Measurements from ENCODE around the gene GJA4. TPM values are rescaled to one million over a fixed set of nuclear protein-coding genes. Genes with fewer than 3 reads are reported as not detected.

Gene GJA4
- total and polyA plus RNA-seq, 2 donors (not counting 1 experiment from before 2014, with no cell fraction given): not detected

DNA sequence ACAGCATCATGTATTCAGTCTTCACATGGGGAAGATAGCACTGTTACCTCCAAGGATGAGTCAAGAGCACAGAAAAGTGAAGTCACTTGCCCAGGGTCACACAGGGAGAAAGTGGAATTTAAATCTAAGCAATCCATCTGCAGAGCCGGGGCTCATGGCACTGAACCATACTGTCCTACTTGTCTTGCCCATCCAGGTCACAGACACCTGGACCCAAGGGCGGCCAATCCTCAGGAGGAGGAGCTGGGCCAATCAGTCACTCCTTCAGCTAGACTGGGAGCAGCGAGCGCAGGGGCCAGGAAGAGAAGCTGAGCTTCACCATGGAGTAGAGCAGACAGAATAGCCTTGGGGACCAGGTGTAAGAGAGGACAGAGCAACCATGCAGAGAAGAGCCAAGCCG is 47.1 kb upstream of the GJA4 start:
- TF ChIP-seq, protein P1, sequence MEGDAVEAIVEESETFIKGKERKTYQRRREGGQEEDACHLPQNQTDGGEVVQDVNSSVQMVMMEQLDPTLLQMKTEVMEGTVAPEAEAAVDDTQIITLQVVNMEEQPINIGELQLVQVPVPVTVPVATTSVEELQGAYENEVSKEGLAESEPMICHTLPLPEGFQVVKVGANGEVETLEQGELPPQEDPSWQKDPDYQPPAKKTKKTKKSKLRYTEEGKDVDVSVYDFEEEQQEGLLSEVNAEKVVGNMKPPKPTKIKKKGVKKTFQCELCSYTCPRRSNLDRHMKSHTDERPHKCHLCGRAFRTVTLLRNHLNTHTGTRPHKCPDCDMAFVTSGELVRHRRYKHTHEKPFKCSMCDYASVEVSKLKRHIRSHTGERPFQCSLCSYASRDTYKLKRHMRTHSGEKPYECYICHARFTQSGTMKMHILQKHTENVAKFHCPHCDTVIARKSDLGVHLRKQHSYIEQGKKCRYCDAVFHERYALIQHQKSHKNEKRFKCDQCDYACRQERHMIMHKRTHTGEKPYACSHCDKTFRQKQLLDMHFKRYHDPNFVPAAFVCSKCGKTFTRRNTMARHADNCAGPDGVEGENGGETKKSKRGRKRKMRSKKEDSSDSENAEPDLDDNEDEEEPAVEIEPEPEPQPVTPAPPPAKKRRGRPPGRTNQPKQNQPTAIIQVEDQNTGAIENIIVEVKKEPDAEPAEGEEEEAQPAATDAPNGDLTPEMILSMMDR (conservative IDR thresholded peaks at IDR 0.05 in 1 of 2, IDR thresholded peaks at IDR 0.05 in 1 of 2; ENCODE audit: low read depth in 1 of 2, low read length in 2 of 2): no peak
- TF ChIP-seq EZH2 (IDR thresholded peaks at IDR 0.05; ENCODE audit: low read length, missing control alignments): no peak
- H3K27ac ChIP-seq (ENCODE audit: insufficient read depth, low read length): no peak overlapping the region
- H3K27me3 ChIP-seq (ENCODE audit: control insufficient read depth, insufficient read depth, low read length): no peaks in the 10 kb centered on the region
- H4K20me1 ChIP-seq (ENCODE audit: control insufficient read depth, extremely low read depth, insufficient read depth, low read length): no peaks in the 10 kb centered on the region
- no peaks in the 10 kb centered on the region for H3K4me1 ChIP-seq (ENCODE audit: control insufficient read depth, extremely low read depth, insufficient read depth, low read length)
- H3K9me3 ChIP-seq (ENCODE audit: control insufficient read depth, insufficient read depth, low read depth, low read length): no peaks in the 10 kb centered on the region
- H3K9ac ChIP-seq (ENCODE audit: insufficient read depth, low read length): no peak overlapping the region
- no peaks in the 10 kb centered on the region for H3K79me2 ChIP-seq (ENCODE audit: control insufficient read depth, insufficient read depth, low read length)
- no peak for DNase-seq (ENCODE audit: low read depth in 2 of 2)
- no peak overlapping the region for H3K4me3 ChIP-seq (replicated peaks in 1 of 4; ENCODE audit: control extremely low read depth in 1 of 4, insufficient read depth in 1 of 4, low read depth in 3 of 4, low read length in 4 of 4)
- no peaks in the 10 kb centered on the region for H3K36me3 ChIP-seq (ENCODE audit: control insufficient read depth, insufficient read depth, low read length)
- H3K4me2 ChIP-seq (ENCODE audit: extremely low read depth, insufficient read depth, low read length): no peak overlapping the region
- no peak overlapping the region for H2AFZ ChIP-seq (ENCODE audit: low read length)

DNA sequence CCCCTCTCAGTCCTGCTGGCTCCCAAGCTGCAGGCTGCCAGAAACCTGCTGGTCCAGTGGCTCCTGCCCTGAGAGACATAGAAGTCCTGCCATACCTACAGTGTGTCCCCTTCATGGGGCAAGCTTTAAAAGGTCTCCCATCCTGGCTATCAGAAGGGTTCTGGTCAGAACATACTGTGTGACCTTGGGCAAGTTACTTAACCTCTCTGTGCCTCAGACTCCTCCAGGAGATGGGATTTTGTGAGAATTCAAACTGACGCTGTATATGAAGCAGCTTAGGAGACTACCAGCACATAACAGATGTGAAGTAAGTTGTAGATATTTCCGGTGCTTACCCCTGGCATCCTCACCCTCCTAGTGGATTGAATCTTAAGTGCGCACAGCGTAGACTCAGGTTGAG is 46.7 kb upstream of the GJA4 start:
- DNase-seq (ENCODE audit: low read depth in 2 of 2): no peak
- Histone ChIP-seq H3K36me3 (ENCODE audit: control insufficient read depth, insufficient read depth, low read length) (no peaks in the 10 kb centered on the region), H3K4me1 (ENCODE audit: control insufficient read depth, extremely low read depth, insufficient read depth, low read length) (no peaks in the 10 kb centered on the region), H4K20me1 (ENCODE audit: control insufficient read depth, extremely low read depth, insufficient read depth, low read length) (no peaks in the 10 kb centered on the region), H3K4me2 (ENCODE audit: extremely low read depth, insufficient read depth, low read length) (no peak overlapping the region), H3K4me3 (replicated peaks in 1 of 4; ENCODE audit: control extremely low read depth in 1 of 4, insufficient read depth in 1 of 4, low read depth in 3 of 4, low read length in 4 of 4) (no peak overlapping the region), H2AFZ (ENCODE audit: low read length) (no peak overlapping the region), H3K79me2 (ENCODE audit: control insufficient read depth, insufficient read depth, low read length) (no peaks in the 10 kb centered on the region), H3K9ac (ENCODE audit: insufficient read depth, low read length) (no peak overlapping the region), H3K9me3 (ENCODE audit: control insufficient read depth, insufficient read depth, low read depth, low read length) (no peaks in the 10 kb centered on the region), H3K27me3 (ENCODE audit: control insufficient read depth, insufficient read depth, low read length) (no peaks in the 10 kb centered on the region), H3K27ac (ENCODE audit: insufficient read depth, low read length) (no peak overlapping the region)
- TF ChIP-seq, protein P1 (conservative IDR thresholded peaks at IDR 0.05 in 1 of 2, IDR thresholded peaks at IDR 0.05 in 1 of 2; ENCODE audit: low read depth in 1 of 2, low read length in 2 of 2): no peak

DNA sequence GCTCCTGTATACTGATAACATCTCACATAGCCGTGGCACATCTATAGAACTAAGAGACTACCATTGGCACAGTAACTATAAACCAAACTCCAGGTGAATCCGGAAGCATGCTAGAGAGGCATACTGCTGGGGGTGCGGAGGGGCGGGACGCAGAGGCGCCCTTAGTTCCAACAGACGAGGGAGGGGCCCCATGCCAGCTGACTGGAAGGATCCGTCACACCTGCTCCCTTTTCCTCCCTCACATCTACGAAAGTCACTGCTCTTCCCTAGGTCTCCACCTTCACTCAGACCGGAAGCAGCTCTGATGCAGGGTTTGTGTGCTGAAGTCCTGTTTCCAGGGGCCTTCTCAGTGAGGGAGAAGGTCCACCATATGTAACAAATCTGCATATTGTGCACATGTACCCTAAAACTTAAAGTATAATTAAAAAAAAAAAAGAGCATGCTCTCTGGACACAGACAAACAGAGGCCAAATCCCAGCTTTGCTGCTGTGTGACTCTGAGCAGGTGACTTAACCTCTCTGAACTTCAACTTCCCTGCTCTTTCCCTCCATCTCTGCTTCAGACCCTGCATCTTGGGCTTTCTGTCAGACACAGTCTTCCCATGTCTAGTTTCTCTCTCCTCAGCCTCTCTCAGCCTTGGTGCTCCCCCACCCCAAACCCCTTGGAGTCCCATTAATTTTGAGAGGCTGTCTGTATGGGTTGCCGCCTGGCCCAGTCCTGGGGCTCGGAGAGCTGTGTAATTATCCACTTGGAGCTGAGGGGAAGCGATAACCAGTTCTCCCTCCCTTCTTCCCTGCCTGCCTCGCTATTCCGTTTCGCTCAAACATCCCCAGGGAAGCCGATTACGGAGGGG is 45.8 kb upstream of the GJA4 start:
- H3K4me2 ChIP-seq (ENCODE audit: extremely low read depth, insufficient read depth, low read length): no peak overlapping the region
- H3K79me2 ChIP-seq (ENCODE audit: control insufficient read depth, insufficient read depth, low read length): no peaks in the 10 kb centered on the region
- H3K27me3 ChIP-seq (ENCODE audit: control insufficient read depth, insufficient read depth, low read length): no peaks in the 10 kb centered on the region
- H3K4me3 ChIP-seq (replicated peaks in 1 of 4; ENCODE audit: control extremely low read depth in 1 of 4, insufficient read depth in 1 of 4, low read depth in 3 of 4, low read length in 4 of 4): no peak overlapping the region
- H3K27ac ChIP-seq (ENCODE audit: insufficient read depth, low read length): no peak overlapping the region
- no peaks in the 10 kb centered on the region for H3K9me3 ChIP-seq (ENCODE audit: control insufficient read depth, insufficient read depth, low read depth, low read length)
- no peak for DNase-seq (ENCODE audit: low read depth in 2 of 2)
- no peak overlapping the region for H3K9ac ChIP-seq (ENCODE audit: insufficient read depth, low read length)
- TF ChIP-seq EZH2 (IDR thresholded peaks at IDR 0.05; ENCODE audit: low read length, missing control alignments): no peak
- TF ChIP-seq, protein P1 (conservative IDR thresholded peaks at IDR 0.05 in 1 of 2, IDR thresholded peaks at IDR 0.05 in 1 of 2; ENCODE audit: low read depth in 1 of 2, low read length in 2 of 2): no peak
- H4K20me1 ChIP-seq (ENCODE audit: control insufficient read depth, extremely low read depth, insufficient read depth, low read length): no peaks in the 10 kb centered on the region
- no peaks in the 10 kb centered on the region for H3K36me3 ChIP-seq (ENCODE audit: control insufficient read depth, insufficient read depth, low read length)
- H3K4me1 ChIP-seq (ENCODE audit: control insufficient read depth, extremely low read depth, insufficient read depth, low read length): no peaks in the 10 kb centered on the region
- H2AFZ ChIP-seq (ENCODE audit: low read length): no peak overlapping the region

Measured in fibroblast of lung (primary cell).